Tibial nerve (tissue), 4 donors: ENCODE measurements around the gene MOB1B.

Experiments
- EP300 ChIP-seq, 2 donors: sonication (generic); formaldehyde crosslinking; IDR thresholded peaks; one replicate each; pipeline ENCODE4 v1.6.1; 2017; ENCODE audit warnings: antibody characterized with exemption in 2 of 2, mild to moderate bottlenecking in 1 of 2
- POLR2A ChIP-seq, 2 donors: fragments of 450-650 bp; IDR thresholded peaks; one replicate each; pipeline ENCODE4 v1.6.1; 2017; ENCODE audit warnings: antibody characterized with exemption in 2 of 2, mild to moderate bottlenecking in 2 of 2, moderate library complexity in 2 of 2
- TF ChIP-seq, protein P1 (sequence below), 5 experiments: fragments of 200-600 bp in 3 of 5; fragments of 450-650 bp in 2 of 5; sonication (generic) in 3 of 5; IDR thresholded peaks; one replicate each; pipeline ENCODE4 v1.5.1; 2016 to 2019; ENCODE audit warnings: antibody characterized with exemption in 5 of 5, mild to moderate bottlenecking in 3 of 5, moderate library complexity in 2 of 5

DNA sequence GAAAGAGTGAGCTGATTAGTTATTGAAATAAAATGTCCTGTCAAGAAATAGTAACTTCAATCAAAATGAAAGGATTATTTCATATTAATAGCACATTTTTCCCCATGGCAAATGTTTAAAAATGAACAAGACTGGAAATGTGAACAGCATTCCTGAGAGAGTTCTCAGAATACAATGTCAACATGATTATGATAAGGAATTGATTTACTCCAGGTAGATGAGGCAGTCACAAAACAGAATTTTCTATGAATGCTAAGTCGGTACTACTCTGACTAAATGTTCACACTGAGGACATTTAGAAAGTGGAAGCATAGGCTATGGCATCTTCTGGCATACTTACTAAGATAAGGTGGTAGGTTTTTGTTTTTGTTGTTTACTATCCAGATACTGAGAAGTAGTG lies 43.1 kb upstream of the MOB1B start:
- TF ChIP-seq POLR2A (IDR thresholded peaks at IDR 0.05) (no peak), EP300 (IDR thresholded peaks at IDR 0.05) (no peak)
- TF ChIP-seq, protein P1, sequence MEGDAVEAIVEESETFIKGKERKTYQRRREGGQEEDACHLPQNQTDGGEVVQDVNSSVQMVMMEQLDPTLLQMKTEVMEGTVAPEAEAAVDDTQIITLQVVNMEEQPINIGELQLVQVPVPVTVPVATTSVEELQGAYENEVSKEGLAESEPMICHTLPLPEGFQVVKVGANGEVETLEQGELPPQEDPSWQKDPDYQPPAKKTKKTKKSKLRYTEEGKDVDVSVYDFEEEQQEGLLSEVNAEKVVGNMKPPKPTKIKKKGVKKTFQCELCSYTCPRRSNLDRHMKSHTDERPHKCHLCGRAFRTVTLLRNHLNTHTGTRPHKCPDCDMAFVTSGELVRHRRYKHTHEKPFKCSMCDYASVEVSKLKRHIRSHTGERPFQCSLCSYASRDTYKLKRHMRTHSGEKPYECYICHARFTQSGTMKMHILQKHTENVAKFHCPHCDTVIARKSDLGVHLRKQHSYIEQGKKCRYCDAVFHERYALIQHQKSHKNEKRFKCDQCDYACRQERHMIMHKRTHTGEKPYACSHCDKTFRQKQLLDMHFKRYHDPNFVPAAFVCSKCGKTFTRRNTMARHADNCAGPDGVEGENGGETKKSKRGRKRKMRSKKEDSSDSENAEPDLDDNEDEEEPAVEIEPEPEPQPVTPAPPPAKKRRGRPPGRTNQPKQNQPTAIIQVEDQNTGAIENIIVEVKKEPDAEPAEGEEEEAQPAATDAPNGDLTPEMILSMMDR (IDR thresholded peaks at IDR 0.05): no peak
